HCT116 (cell line): ENCODE results near the gene NHERF2. TPM values are rescaled to one million over a fixed set of nuclear protein-coding genes. Genes with fewer than 3 reads are reported as not detected.

Source experiments
- ATAC-seq: fragments of 200-7000 bp; cut with Tn5 transposase; 2 replicates; pipeline ENCODE4 v1.9.1; 2020; ENCODE audit warnings: mild to moderate bottlenecking, moderate library complexity
- BruUV-seq: library from RNA; stranded (reverse); fragments of 400-500 nt; replicated peaks from 2 replicates; lab custom pipeline; 2021; lab: Mats Ljungman, UMichigan
- CTCF ChIA-PET: fragments of 300-600 bp; sonication (Branson Sonifier 250); formaldehyde crosslinking; loops from one replicate; lab custom pipeline; 2021; ENCODE audit warnings: antibody characterized with exemption; lab: Charles Lee
- POLR2A ChIA-PET: fragments of 300-600, 350-600 bp; sonication (Branson Sonifier 250); formaldehyde crosslinking; loops from one replicate; lab custom pipeline; 2021; ENCODE audit warnings: antibody characterized with exemption; lab: Charles Lee
- RAD21 ChIA-PET, 2 experiments: fragments of 300-600 bp; sonication (Branson Sonifier 250); formaldehyde crosslinking; loops; one replicate each; lab custom pipeline; 2023; ENCODE audit warnings: low total read pairs in 2 of 2; ENCODE audit not compliant: uncharacterized antibody in 2 of 2, unreplicated experiment in 2 of 2, low non-redundant PET in 1 of 2; lab: Charles Lee
- DNase-seq: peaks from one replicate; pipeline ENCODE4 v3.0.0-alpha.2; 2010; ENCODE audit warnings: low read depth, low spot score
- H2AFZ ChIP-seq: fragments of 200-600 bp; shearing (Covaris generic), sonication (generic); 2 replicates; pipeline ENCODE4 v1.6.1; 2017; ENCODE audit warnings: low read depth, mixed run types, mixed read lengths, antibody characterized with exemption, low read length; ENCODE audit not compliant: poor library complexity, severe bottlenecking
- H3K27ac ChIP-seq: 2 replicates; pipeline ENCODE4 v1.5.1; 2012; ENCODE audit warnings: low read depth, low read length
- H3K27me3 ChIP-seq: fragments of 200-600 bp; sonication (generic); 2 replicates; pipeline ENCODE4 v1.6.1; 2016; ENCODE audit warnings: mixed run types, low read length, mixed read lengths; ENCODE audit not compliant: insufficient read depth
- H3K36me3 ChIP-seq, 2 experiments: fragments of 200-500 bp in 1 of 2; fragments of 200-600 bp in 1 of 2; sonication (Bioruptor generic) in 1 of 2; sonication (generic) in 1 of 2; 2 replicates each; pipeline versions ENCODE4 v1.5.1 to v1.6.1; 2014 to 2016; ENCODE audit warnings: low read length in 2 of 2, inconsistent platforms in 1 of 2, mixed read lengths in 1 of 2, mixed run types in 1 of 2; ENCODE audit not compliant: insufficient read depth in 2 of 2, control insufficient read depth in 1 of 2
- H3K4me1 ChIP-seq, 2 experiments: fragments of 200-600 bp in 1 of 2; sonication (generic) in 1 of 2; 2 replicates each; pipeline versions ENCODE4 v1.5.1 to v1.6.1; 2012 to 2017; ENCODE audit warnings: low read length in 2 of 2, inconsistent platforms in 1 of 2, mild to moderate bottlenecking in 1 of 2, mixed read lengths in 1 of 2, mixed run types in 1 of 2, moderate library complexity in 1 of 2; ENCODE audit not compliant: insufficient read depth in 2 of 2, control insufficient read depth in 1 of 2
- H3K4me2 ChIP-seq: fragments of 200-600 bp; sonication (generic); 2 replicates; pipeline ENCODE4 v1.6.1; 2017; ENCODE audit warnings: mixed run types, low read length, mixed read lengths
- H3K4me3 ChIP-seq, 2 experiments: fragments of 200-600 bp in 1 of 2; sonication (generic) in 1 of 2; replicated peaks in 1 of 2; 2 replicates each; pipeline ENCODE4 v1.5.1; 2011 to 2016; ENCODE audit warnings: low read length in 2 of 2, control low read depth in 1 of 2, low read depth in 1 of 2, mild to moderate bottlenecking in 1 of 2, mixed read lengths in 1 of 2, mixed run types in 1 of 2
- H3K79me2 ChIP-seq: fragments of 200-600 bp; sonication (generic); 2 replicates; pipeline ENCODE4 v1.6.1; 2017; ENCODE audit warnings: mild to moderate bottlenecking, mixed run types, low read length, moderate library complexity, mixed read lengths; ENCODE audit not compliant: insufficient read depth
- H3K9ac ChIP-seq: fragments of 200-600 bp; sonication (generic); 2 replicates; pipeline ENCODE4 v1.6.1; 2016; ENCODE audit warnings: low read length, mixed read lengths
- H3K9me2 ChIP-seq: fragments of 200-600 bp; sonication (generic), shearing (Covaris generic); 2 replicates; pipeline ENCODE4 v1.6.1; 2017; ENCODE audit warnings: mixed run types, mild to moderate bottlenecking, moderate library complexity; ENCODE audit not compliant: insufficient read depth
- H3K9me3 ChIP-seq, 2 experiments: fragments of 200-500 bp in 1 of 2; fragments of 200-600 bp in 1 of 2; sonication (Bioruptor generic) in 1 of 2; sonication (generic) in 1 of 2; 2 replicates each; pipeline ENCODE4 v1.6.1; 2014 to 2017; ENCODE audit warnings: low read length in 2 of 2, mixed read lengths in 2 of 2, inconsistent platforms in 1 of 2, low read depth in 1 of 2, mild to moderate bottlenecking in 1 of 2, mixed run types in 1 of 2, moderate library complexity in 1 of 2; ENCODE audit not compliant: control insufficient read depth in 1 of 2, insufficient read depth in 1 of 2
- H4K20me1 ChIP-seq: fragments of 200-600 bp; sonication (generic), shearing (Covaris generic); 2 replicates; pipeline ENCODE4 v1.6.1; 2017; ENCODE audit warnings: mixed run types, mild to moderate bottlenecking, moderate library complexity; ENCODE audit not compliant: insufficient read depth
- ATF3 ChIP-seq: IDR thresholded peaks from 2 replicates; pipeline ENCODE4 v1.6.1; 2012
- CBX3 ChIP-seq: IDR thresholded peaks from 2 replicates; pipeline ENCODE4 v1.6.1; 2012; ENCODE audit warnings: low read depth
- CEBPB ChIP-seq: IDR thresholded peaks from 2 replicates; pipeline ENCODE4 v1.6.1; 2012; ENCODE audit warnings: low read depth
- CTCF ChIP-seq, 3 experiments: fragments of 200-600 bp in 1 of 3; sonication (generic) in 1 of 3; IDR thresholded peaks in 2 of 3; conservative IDR thresholded peaks in 1 of 3; 2 replicates each; pipeline ENCODE4 v1.5.1; 2012 to 2017; ENCODE audit warnings: low read depth in 2 of 3, low read length in 2 of 3, antibody characterized with exemption in 1 of 3, borderline replicate concordance in 1 of 3, control low read depth in 1 of 3, mild to moderate bottlenecking in 1 of 3, mixed read lengths in 1 of 3, mixed run types in 1 of 3, moderate library complexity in 1 of 3; ENCODE audit not compliant: insufficient read depth in 1 of 3
- ELF1 ChIP-seq: IDR thresholded peaks from 2 replicates; pipeline ENCODE4 v1.6.1; 2012; ENCODE audit warnings: low read depth, borderline replicate concordance
- EZH2 ChIP-seq: fragments of 200-600 bp; sonication (generic); IDR thresholded peaks from 2 replicates; pipeline ENCODE4 v1.6.1; 2017; ENCODE audit warnings: antibody characterized with exemption, mixed run types
- EZH2phosphoT487 ChIP-seq: fragments of 200-600 bp; IDR thresholded peaks from 2 replicates; pipeline ENCODE4 v1.6.1; 2018; ENCODE audit warnings: antibody characterized with exemption, borderline replicate concordance
- FOSL1 ChIP-seq: IDR thresholded peaks from 2 replicates; pipeline ENCODE4 v1.6.1; 2012; ENCODE audit warnings: low read depth
- POLR2A ChIP-seq: IDR thresholded peaks from 2 replicates; pipeline ENCODE4 v1.7.0; 2011; ENCODE audit warnings: borderline replicate concordance; ENCODE audit not compliant: insufficient read depth, insufficient read length; ENCODE audit errors: extremely low read depth
- POLR2AphosphoS5 ChIP-seq: IDR thresholded peaks from 2 replicates; pipeline ENCODE4 v1.6.1; 2011; ENCODE audit warnings: mild to moderate bottlenecking, low read depth, low read length, moderate library complexity
- RAD21 ChIP-seq: IDR thresholded peaks from 2 replicates; pipeline ENCODE4 v1.6.1; 2012; ENCODE audit warnings: low read depth, mild to moderate bottlenecking
- SRF ChIP-seq: IDR thresholded peaks from 2 replicates; pipeline ENCODE4 v1.6.1; 2012; ENCODE audit warnings: low read depth
- TCF7L2 ChIP-seq: IDR thresholded peaks from 2 replicates; pipeline ENCODE4 v1.7.0; 2011; ENCODE audit warnings: borderline replicate concordance, inconsistent platforms; ENCODE audit not compliant: insufficient read depth, insufficient read length; ENCODE audit errors: extremely low read depth
- ZNF274 ChIP-seq: fragments of 200-500 bp; sonication (Bioruptor generic); IDR thresholded peaks from 2 replicates; pipeline ENCODE4 v1.6.1; 2014; ENCODE audit warnings: mild to moderate bottlenecking, low read depth, low read length, inconsistent platforms
- intact Hi-C: fragments of 100-400 bp; cut with micrococcal nuclease; formaldehyde crosslinking; loops from 2 replicates; pipeline ENCODE4 v1.10.0; 2022
- total RNA-seq: library from RNA; stranded (reverse); gene quantifications from one replicate; pipeline ENCODE4 v1.2.1, GENCODE V29; 2021; ENCODE audit not compliant: unreplicated experiment

Gene NHERF2
- total RNA-seq, 1 experiment from 2014 or later = 58.4 TPM

GRCh38 chr16:1991135-1991551 lies 35.6 kb upstream of the NHERF2 start:
- Histone ChIP-seq H3K27me3 (no peaks in the 10 kb centered on the region), H3K9me2 (no peaks in the 10 kb centered on the region), H4K20me1 (no peaks in the 10 kb centered on the region), H3K4me2 (peak overlapping the region; percentile 67), H3K4me3 (no peak overlapping the region), H3K9ac (no peak overlapping the region), H3K79me2 (peaks cover under 1% of the 10 kb centered on the region; the same call in 1 of the 2 replicates), H2AFZ (no peak overlapping the region), H3K9me3 (no peaks in the 10 kb centered on the region), H3K27ac (peak overlapping the region; percentile 65; the same call in 1 of the 2 replicates), H3K36me3 (peaks cover under 1 to 9% of the 10 kb centered on the region in 2 experiments; a peak in 2 of 4 replicates), H3K4me1 (peaks cover 11 to 34% of the 10 kb centered on the region in 2 experiments; a peak in 3 of 4 replicates)
- intact Hi-C loops = no loop called here
- POLR2A ChIA-PET = no interaction called here
- no peak for TF ChIP-seq ATF3
- TF ChIP-seq ELF1 = no peak
- TF ChIP-seq POLR2AphosphoS5 = no peak
- TF ChIP-seq CBX3 = no peak
- no peak for TF ChIP-seq RAD21
- TF ChIP-seq FOSL1 = no peak
- no peak for TF ChIP-seq ZNF274
- TF ChIP-seq EZH2 = no peak
- TF ChIP-seq CEBPB = no peak
- no peak for TF ChIP-seq SRF
- no peak for TF ChIP-seq CTCF (IDR thresholded peaks at IDR 0.05 in 2 of 3, conservative IDR thresholded peaks at IDR 0.05 in 1 of 3; ENCODE audit: borderline replicate concordance in 1 of 3, insufficient read depth in 1 of 3, low read depth in 2 of 3, low read length in 2 of 3)
- no peak for TF ChIP-seq EZH2phosphoT487
- no peak for TF ChIP-seq TCF7L2
- no peak for TF ChIP-seq POLR2A
- DNase-seq = no peak
- CTCF ChIA-PET = interaction anchor here (1.6 kb wide), 1 partner anchor 13 kb away, joined by 9 read pairs; no protein-coding TSS in a partner anchor
- ATAC-seq = no peak
- RAD21 ChIA-PET = no interaction called here
- no TSS peak for BruUV-seq
